ENCODE results near the gene OTUB2. TPM values are rescaled to one million over a fixed set of nuclear protein-coding genes. Genes with fewer than 3 reads are reported as not detected.

The OTUB2 gene
- total and polyA plus RNA-seq, 5 experiments from 2014 or later: 0.10 to 0.23 (median 0.16) TPM

DNA sequence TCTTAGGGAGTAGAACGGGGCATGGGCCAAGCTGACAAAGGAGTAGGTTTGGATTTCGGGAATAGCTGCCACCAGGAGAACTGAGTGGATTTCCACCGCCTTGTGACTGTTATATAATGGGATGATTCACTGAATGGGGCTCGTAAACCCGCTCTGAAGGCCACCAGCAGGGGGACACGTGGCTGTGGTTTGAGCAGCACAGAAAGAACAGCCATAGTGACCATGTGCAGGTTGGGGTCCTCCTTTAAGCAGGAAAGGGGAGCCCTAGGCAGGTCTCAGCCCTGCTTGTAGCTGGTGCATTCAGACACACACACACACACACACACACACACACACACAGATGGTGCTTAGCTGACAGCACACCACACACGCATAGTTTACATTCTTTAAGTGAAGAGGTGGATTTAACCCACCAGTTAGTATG lies 41.1 kb upstream of the OTUB2 start:
- H3K4me3 Mint-ChIP-seq: no peak overlapping the region
- H3K9me3 Mint-ChIP-seq: no peaks in the 10 kb centered on the region
- no peaks in the 10 kb centered on the region for H3K36me3 Mint-ChIP-seq
- ATAC-seq (no peak), DNase-seq (no peak)
- no peak overlapping the region for H3K27ac Mint-ChIP-seq
- POLR2A ChIA-PET: interaction anchor here (1.3 to 1.6 kb wide), 4 partner anchors 9 to 141 kb away, joined by 3 to 7 read pairs (median 5); no protein-coding TSS in a partner anchor
- H3K4me1 Mint-ChIP-seq: peaks cover 4 to 17% (median 14%) of the 10 kb centered on the region in 4 donors
- peaks cover 0 to 14% (median 3%) of the 10 kb centered on the region in 5 donors for H3K27me3 Mint-ChIP-seq

GRCh38 chr14:93986955-93987354 lies 39.2 kb upstream of the OTUB2 start:
- Mint-ChIP-seq H3K36me3 (no peaks in the 10 kb centered on the region), H3K27ac (no peak overlapping the region), H3K27me3 (peaks cover 0 to 18% (median 3%) of the 10 kb centered on the region in 5 donors), H3K9me3 (no peaks in the 10 kb centered on the region), H3K4me1 (peaks cover 0 to 9% (median 1%) of the 10 kb centered on the region in 4 donors), H3K4me3 (no peak overlapping the region)
- POLR2A ChIA-PET: interaction anchor here (0.6 kb wide), 1 partner anchor 25 kb away, joined by 3 read pairs; no protein-coding TSS in a partner anchor
- DNase-seq: no peak
- ATAC-seq: no peak

- Mint-ChIP-seq H3K36me3 (no peaks in the 10 kb centered on the region), H3K27me3 (peaks cover 0 to 19% (median 3%) of the 10 kb centered on the region in 5 donors), H3K4me3 (no peak overlapping the region), H3K4me1 (peaks cover 0 to 9% (median 1%) of the 10 kb centered on the region in 4 donors), H3K9me3 (no peaks in the 10 kb centered on the region), H3K27ac (no peak overlapping the region)
- POLR2A ChIA-PET: interaction anchor here (0.6 kb wide), 1 partner anchor 24 kb away, joined by 3 read pairs; no protein-coding TSS in a partner anchor
- ATAC-seq: no peak
- DNase-seq: no peak
These were observed 38.8 kb upstream of the OTUB2 start for GRCh38 chr14:93987376-93987775.

GRCh38 chr14:93987815-93988476 lies 38.2 kb upstream of the OTUB2 start:
- no peaks in the 10 kb centered on the region for H3K36me3 Mint-ChIP-seq
- POLR2A ChIA-PET: no interaction called here
- peaks cover 0 to 19% (median 3%) of the 10 kb centered on the region in 5 donors for H3K27me3 Mint-ChIP-seq
- DNase-seq: no peak
- no peaks in the 10 kb centered on the region for H3K9me3 Mint-ChIP-seq
- peaks cover 0 to 9% (median 1%) of the 10 kb centered on the region in 4 donors for H3K4me1 Mint-ChIP-seq
- no peak overlapping the region for H3K27ac Mint-ChIP-seq
- no peak for ATAC-seq
- H3K4me3 Mint-ChIP-seq: no peak overlapping the region

GRCh38 chr14:93989939-93990338 lies 36.2 kb upstream of the OTUB2 start:
- Mint-ChIP-seq H3K9me3 (no peaks in the 10 kb centered on the region), H3K27me3 (peaks cover 0 to 15% (median 3%) of the 10 kb centered on the region in 5 donors), H3K36me3 (no peaks in the 10 kb centered on the region), H3K4me3 (no peak overlapping the region), H3K27ac (no peak overlapping the region), H3K4me1 (peaks cover 0 to 8% (median 1%) of the 10 kb centered on the region in 4 donors)
- DNase-seq: no peak
- POLR2A ChIA-PET: no interaction called here
- ATAC-seq: no peak

- no peak for DNase-seq
- Mint-ChIP-seq H3K27ac (no peak overlapping the region), H3K4me3 (no peak overlapping the region), H3K4me1 (peaks cover 0 to 13% (median 1%) of the 10 kb centered on the region in 4 donors), H3K27me3 (peaks cover 0 to 11% (median 3%) of the 10 kb centered on the region in 5 donors), H3K9me3 (no peaks in the 10 kb centered on the region), H3K36me3 (no peaks in the 10 kb centered on the region)
- no peak for ATAC-seq
- POLR2A ChIA-PET: interaction anchor here (1.0 kb wide), 1 partner anchor 51 kb away, joined by 4 read pairs; no protein-coding TSS in a partner anchor
These were observed 34.9 kb upstream of the OTUB2 start for GRCh38 chr14:93991212-93991611.

GRCh38 chr14:93991649-93992048 lies 34.5 kb upstream of the OTUB2 start:
- no peaks in the 10 kb centered on the region for H3K36me3 Mint-ChIP-seq
- no peak for DNase-seq
- peaks cover 0 to 9% (median 3%) of the 10 kb centered on the region in 5 donors for H3K27me3 Mint-ChIP-seq
- POLR2A ChIA-PET: interaction anchor here (1.0 kb wide), 1 partner anchor 52 kb away, joined by 4 read pairs; no protein-coding TSS in a partner anchor
- no peak for ATAC-seq
- no peaks in the 10 kb centered on the region for H3K9me3 Mint-ChIP-seq
- H3K4me1 Mint-ChIP-seq: peaks cover 0 to 13% (median under 1%) of the 10 kb centered on the region in 4 donors
- H3K27ac Mint-ChIP-seq: no peak overlapping the region
- no peak overlapping the region for H3K4me3 Mint-ChIP-seq

DNA sequence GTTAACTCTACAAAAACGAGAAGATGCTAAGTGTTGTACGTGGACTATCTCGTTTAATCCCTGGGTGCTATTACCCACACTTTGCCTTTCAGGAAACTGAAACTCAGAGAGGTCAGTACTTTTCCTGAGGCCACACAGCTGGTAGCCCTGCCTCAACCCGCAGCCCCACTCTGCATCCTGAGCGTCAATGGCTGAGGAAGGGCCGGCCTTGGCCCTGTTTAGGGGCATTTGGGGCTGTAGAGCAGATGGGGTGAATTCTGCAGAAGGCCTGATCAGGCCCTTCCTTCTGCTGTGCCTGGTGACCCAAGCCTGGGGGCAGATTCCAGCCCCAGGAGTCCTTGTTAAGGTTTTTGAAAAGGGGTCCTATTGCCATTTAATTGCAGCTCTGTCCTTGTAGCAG lies 32.8 kb upstream of the OTUB2 start:
- peaks cover 0 to 13% (median 0%) of the 10 kb centered on the region in 4 donors for H3K4me1 Mint-ChIP-seq
- H3K9me3 Mint-ChIP-seq: no peaks in the 10 kb centered on the region
- H3K4me3 Mint-ChIP-seq: no peak overlapping the region
- POLR2A ChIA-PET: interaction anchor here (1.0 kb wide), 1 partner anchor 9 kb away, joined by 3 read pairs; no protein-coding TSS in a partner anchor
- H3K27ac Mint-ChIP-seq: peak overlapping the region in 1 of 10 donors; percentile 53
- no peak for DNase-seq
- no peak for ATAC-seq
- peaks cover 0 to 8% (median 2%) of the 10 kb centered on the region in 5 donors for H3K27me3 Mint-ChIP-seq
- H3K36me3 Mint-ChIP-seq: no peaks in the 10 kb centered on the region

- ATAC-seq: peak in 1 of 2 donors; percentile 63
These were observed 31.0 kb upstream of the OTUB2 start for GRCh38 chr14:93994919-93995682.

DNA sequence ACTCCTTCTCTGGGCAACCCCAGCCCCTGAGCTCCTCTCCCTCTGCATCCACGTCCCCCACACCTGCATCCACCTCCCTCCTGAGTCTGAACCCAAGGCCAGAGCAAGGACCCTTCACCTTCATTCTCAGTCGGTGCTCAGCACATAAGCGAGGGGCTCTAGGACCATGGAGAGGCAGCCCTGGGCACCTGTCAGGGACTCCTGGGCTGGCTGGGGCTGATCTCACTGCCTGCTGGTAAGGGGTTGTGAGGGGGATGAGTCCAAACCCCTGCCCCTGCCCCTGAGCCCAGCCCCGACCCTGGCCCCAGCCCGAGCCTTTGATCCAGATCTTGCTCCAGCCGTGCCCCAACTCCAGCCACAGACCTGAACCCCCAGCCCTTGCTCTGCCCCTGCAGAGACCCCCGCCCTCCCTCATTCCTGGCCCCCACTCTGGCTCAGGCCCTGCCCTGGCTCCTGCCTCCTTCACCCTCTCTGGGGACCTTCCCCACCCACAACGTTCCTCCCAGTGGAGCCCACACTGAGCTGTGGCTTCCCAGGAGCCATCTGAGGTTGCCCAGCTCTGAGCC lies 29.9 kb upstream of the OTUB2 start:
- H3K4me1 Mint-ChIP-seq: peaks cover 0 to 9% (median under 1%) of the 10 kb centered on the region in 4 donors
- POLR2A ChIA-PET: no interaction called here
- peaks cover 0 to 9% (median 0%) of the 10 kb centered on the region in 5 donors for H3K27me3 Mint-ChIP-seq
- no peak overlapping the region for H3K4me3 Mint-ChIP-seq
- peak overlapping the region in 1 of 10 donors; percentile 28 for H3K27ac Mint-ChIP-seq
- DNase-seq: no peak
- ATAC-seq: no peak
- no peaks in the 10 kb centered on the region for H3K36me3 Mint-ChIP-seq
- H3K9me3 Mint-ChIP-seq: no peaks in the 10 kb centered on the region

More at GRCh38 chr14:93994919-93995682, 31.0 kb upstream of the OTUB2 start:
- peaks cover 0 to 7% (median under 1%) of the 10 kb centered on the region in 5 donors for H3K27me3 Mint-ChIP-seq
- POLR2A ChIA-PET: no interaction called here
- H3K36me3 Mint-ChIP-seq: no peaks in the 10 kb centered on the region
- peak overlapping the region in 1 of 10 donors; percentile 28 for H3K27ac Mint-ChIP-seq
- H3K9me3 Mint-ChIP-seq: no peaks in the 10 kb centered on the region
- no peak overlapping the region for H3K4me3 Mint-ChIP-seq
- H3K4me1 Mint-ChIP-seq: peaks cover 0 to 9% (median 0%) of the 10 kb centered on the region in 4 donors
- DNase-seq: no peak

DNA sequence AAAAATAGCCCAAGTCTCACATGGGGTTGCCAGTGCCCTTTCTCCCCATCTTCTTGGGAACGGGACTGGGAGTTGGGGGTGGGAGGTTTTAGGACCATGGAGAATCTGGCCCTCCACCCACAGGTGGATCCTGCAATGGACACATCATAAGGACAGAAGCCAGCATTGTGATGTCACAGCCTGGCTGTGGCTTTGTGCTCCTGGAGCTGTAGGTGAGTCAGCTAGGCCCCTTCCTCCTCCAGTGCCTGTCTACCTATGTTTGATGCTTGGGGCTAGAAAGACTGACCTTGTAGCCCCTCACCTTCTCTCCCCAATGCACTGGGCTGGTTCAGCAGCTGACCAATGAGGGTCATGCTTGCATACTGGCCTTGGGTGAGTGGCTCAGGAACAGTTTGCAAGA lies 29.1 kb upstream of the OTUB2 start, which contains the start of gene CCDC197:
Gene CCDC197 (plus strand): TSS at position 220 of the 400 bp plus-strand sequence. CDS start 831 bp downstream, outside the sequence.
- peak within 1 kb of the TSS in 1 of 10 donors; percentile 28 for H3K27ac Mint-ChIP-seq
- H3K36me3 Mint-ChIP-seq: no peaks in the 10 kb centered on the region
- peaks cover 0 to 8% (median 4%) of the 10 kb centered on the region in 5 donors for H3K27me3 Mint-ChIP-seq
- H3K4me1 Mint-ChIP-seq: peaks cover 6 to 13% (median 8%) of the 10 kb centered on the region in 4 donors
- no peak within 1 kb of the TSS for H3K4me3 Mint-ChIP-seq
- DNase-seq: no peak
- no peak for ATAC-seq
- POLR2A ChIA-PET: interaction anchor here (0.7 kb wide), 1 partner anchor 19 kb away, joined by 3 read pairs; no protein-coding TSS in a partner anchor
- H3K9me3 Mint-ChIP-seq: no peaks in the 10 kb centered on the region

Measured in naive thymus-derived CD8-positive, alpha-beta T cell (primary cell).